ENCODE measurements around the gene NCR3LG1. TPM values are rescaled to one million over a fixed set of nuclear protein-coding genes. Genes with fewer than 3 reads are reported as not detected.

NCR3LG1 gene
- total RNA-seq, 1 experiment from 2014 or later = 2.0 TPM

- ChIA-PET CTCF (interaction anchor here (0.8 to 1.9 kb wide), 10 partner anchors 13 to 130 kb away, joined by 3 to 6 read pairs (median 4); partner anchors contain the start of gene KCNJ11), POLR2A (no interaction called here)
- no peak overlapping the region for H3K4me3 Mint-ChIP-seq
- no peak for ATAC-seq
- TF ChIP-seq, protein P1, sequence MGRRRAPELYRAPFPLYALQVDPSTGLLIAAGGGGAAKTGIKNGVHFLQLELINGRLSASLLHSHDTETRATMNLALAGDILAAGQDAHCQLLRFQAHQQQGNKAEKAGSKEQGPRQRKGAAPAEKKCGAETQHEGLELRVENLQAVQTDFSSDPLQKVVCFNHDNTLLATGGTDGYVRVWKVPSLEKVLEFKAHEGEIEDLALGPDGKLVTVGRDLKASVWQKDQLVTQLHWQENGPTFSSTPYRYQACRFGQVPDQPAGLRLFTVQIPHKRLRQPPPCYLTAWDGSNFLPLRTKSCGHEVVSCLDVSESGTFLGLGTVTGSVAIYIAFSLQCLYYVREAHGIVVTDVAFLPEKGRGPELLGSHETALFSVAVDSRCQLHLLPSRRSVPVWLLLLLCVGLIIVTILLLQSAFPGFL (CRISPR knock-in tag; IDR thresholded peaks at IDR 0.05; ENCODE audit: borderline replicate concordance) = no peak
- TF ChIP-seq ESRRA (CRISPR knock-in tag; IDR thresholded peaks at IDR 0.05; ENCODE audit: borderline replicate concordance) (no peak), NR2C2 (CRISPR knock-in tag; IDR thresholded peaks at IDR 0.05) (no peak), CBFB (CRISPR knock-in tag; IDR thresholded peaks at IDR 0.05; ENCODE audit: low read depth) (no peak), TEAD1 (CRISPR knock-in tag; IDR thresholded peaks at IDR 0.05) (no peak)
- H3K27ac Mint-ChIP-seq = no peak overlapping the region
- no peaks in the 10 kb centered on the region for H3K9me3 Mint-ChIP-seq
- DNase-seq (ENCODE audit: low spot score) = no peak
- H3K4me1 Mint-ChIP-seq = peaks cover 19% of the 10 kb centered on the region
- H3K36me3 Mint-ChIP-seq = no peaks in the 10 kb centered on the region
- no peaks in the 10 kb centered on the region; the same call in 1 of the 2 replicates for H3K27me3 Mint-ChIP-seq (ENCODE audit: low read depth)
These were observed 67.0 kb downstream of the NCR3LG1 start for GRCh38 chr11:17418444-17419081.

DNA sequence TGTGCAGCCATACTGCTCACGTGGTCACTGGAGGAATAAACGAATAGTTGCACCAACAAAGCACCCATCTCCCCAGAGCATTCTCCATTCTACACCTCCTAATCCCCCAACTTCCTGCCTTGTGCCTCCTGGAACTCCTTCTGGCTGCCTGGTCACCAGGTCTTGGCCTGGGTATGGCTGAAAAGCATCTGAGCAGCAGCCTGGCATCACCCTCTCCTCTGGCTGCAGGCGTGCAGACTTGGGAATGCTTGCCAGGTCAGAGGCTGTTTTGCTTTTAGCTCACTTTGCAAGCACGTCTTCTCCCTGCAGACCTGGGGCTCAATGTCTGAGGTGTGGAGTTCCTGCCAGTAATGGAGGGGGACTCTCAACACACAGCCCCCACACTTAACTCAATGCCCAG, 70.2 kb downstream of the NCR3LG1 start:
- POLR2A ChIA-PET = no interaction called here
- Mint-ChIP-seq H3K4me3 (no peak overlapping the region), H3K9me3 (no peaks in the 10 kb centered on the region), H3K4me1 (peaks cover 19% of the 10 kb centered on the region), H3K27ac (no peak overlapping the region), H3K27me3 (ENCODE audit: low read depth) (no peaks in the 10 kb centered on the region; the same call in 1 of the 2 replicates), H3K36me3 (no peaks in the 10 kb centered on the region)
- ATAC-seq = no peak; the same call in 1 of the 2 replicates
- DNase-seq (ENCODE audit: low spot score) = no peak
- CTCF ChIA-PET = interaction anchor here (0.7 to 2.4 kb wide), 8 partner anchors 9 to 106 kb away, joined by 3 to 11 read pairs (median 4); no protein-coding TSS in a partner anchor
- no peak for TF ChIP-seq CBFB (CRISPR knock-in tag; IDR thresholded peaks at IDR 0.05; ENCODE audit: low read depth)
- TF ChIP-seq ETV6 (CRISPR knock-in tag; IDR thresholded peaks at IDR 0.05) = no peak
- no peak for TF ChIP-seq ZNF416 (CRISPR knock-in tag; IDR thresholded peaks at IDR 0.05)
- no peak for TF ChIP-seq MXD4 (CRISPR knock-in tag; IDR thresholded peaks at IDR 0.05; ENCODE audit: borderline replicate concordance)
- no peak for TF ChIP-seq SMAD3 (CRISPR knock-in tag; IDR thresholded peaks at IDR 0.05; ENCODE audit: borderline replicate concordance)
- TF ChIP-seq, protein P2, sequence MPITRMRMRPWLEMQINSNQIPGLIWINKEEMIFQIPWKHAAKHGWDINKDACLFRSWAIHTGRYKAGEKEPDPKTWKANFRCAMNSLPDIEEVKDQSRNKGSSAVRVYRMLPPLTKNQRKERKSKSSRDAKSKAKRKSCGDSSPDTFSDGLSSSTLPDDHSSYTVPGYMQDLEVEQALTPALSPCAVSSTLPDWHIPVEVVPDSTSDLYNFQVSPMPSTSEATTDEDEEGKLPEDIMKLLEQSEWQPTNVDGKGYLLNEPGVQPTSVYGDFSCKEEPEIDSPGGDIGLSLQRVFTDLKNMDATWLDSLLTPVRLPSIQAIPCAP (CRISPR knock-in tag; IDR thresholded peaks at IDR 0.05) = no peak
- TF ChIP-seq, protein P1 (CRISPR knock-in tag; IDR thresholded peaks at IDR 0.05; ENCODE audit: borderline replicate concordance) = no peak
- TF ChIP-seq, protein P3, sequence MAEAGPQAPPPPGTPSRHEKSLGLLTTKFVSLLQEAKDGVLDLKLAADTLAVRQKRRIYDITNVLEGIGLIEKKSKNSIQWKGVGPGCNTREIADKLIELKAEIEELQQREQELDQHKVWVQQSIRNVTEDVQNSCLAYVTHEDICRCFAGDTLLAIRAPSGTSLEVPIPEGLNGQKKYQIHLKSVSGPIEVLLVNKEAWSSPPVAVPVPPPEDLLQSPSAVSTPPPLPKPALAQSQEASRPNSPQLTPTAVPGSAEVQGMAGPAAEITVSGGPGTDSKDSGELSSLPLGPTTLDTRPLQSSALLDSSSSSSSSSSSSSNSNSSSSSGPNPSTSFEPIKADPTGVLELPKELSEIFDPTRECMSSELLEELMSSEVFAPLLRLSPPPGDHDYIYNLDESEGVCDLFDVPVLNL (CRISPR knock-in tag; IDR thresholded peaks at IDR 0.05; ENCODE audit: borderline replicate concordance, low read depth) = no peak
- no peak for TF ChIP-seq PRRX2 (CRISPR knock-in tag; IDR thresholded peaks at IDR 0.05)

DNA sequence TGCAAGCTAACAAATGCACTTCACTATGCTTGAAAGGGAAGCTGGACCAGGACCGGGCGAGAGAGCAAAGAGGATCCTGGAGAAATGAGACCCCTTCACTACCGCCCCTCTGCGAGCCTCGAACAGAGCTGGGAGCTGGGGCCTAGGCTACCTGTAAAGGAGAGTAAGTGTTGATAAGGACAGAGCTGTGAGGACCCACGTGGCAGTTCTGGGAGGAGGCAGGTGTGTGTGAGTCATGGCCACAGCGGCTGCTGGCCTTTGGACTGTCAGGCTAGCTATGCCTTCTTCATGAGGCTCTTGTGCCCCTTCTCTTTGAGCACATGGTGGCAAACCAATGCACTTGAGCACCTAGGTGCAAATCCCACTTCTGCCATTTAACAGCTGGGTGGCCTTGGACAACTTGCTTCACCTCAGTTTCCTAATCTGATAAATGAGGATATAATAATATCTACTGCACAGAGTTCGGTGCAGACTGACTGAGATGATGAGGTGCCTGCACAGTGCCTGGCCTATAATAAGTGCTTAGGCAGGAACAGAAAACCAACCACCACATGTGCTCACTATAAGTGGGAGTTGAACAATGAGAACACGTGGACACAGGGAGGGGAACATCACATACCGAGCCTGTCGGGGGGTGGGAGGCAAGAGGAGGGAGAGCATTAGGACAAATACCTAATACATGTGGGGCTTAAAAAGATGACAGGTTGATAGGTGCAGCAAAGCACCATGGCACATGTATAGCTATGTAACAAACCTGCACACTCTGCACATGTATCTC, 72.1 kb downstream of the NCR3LG1 start:
- H3K9me3 Mint-ChIP-seq = no peaks in the 10 kb centered on the region
- ChIA-PET CTCF (interaction anchor here (1.0 to 1.1 kb wide), 2 partner anchors 96 to 105 kb away, joined by 3 read pairs; no protein-coding TSS in a partner anchor), POLR2A (no interaction called here)
- peaks cover 19% of the 10 kb centered on the region for H3K4me1 Mint-ChIP-seq
- ATAC-seq (no peak), DNase-seq (ENCODE audit: low spot score) (no peak)
- H3K4me3 Mint-ChIP-seq = no peak overlapping the region
- H3K27me3 Mint-ChIP-seq (ENCODE audit: low read depth) = no peaks in the 10 kb centered on the region; the same call in 1 of the 2 replicates
- no peak overlapping the region for H3K27ac Mint-ChIP-seq
- H3K36me3 Mint-ChIP-seq = no peaks in the 10 kb centered on the region
- TF ChIP-seq ELF4 (CRISPR knock-in tag; IDR thresholded peaks at IDR 0.05; ENCODE audit: low read depth) (no peak), AFF4 (CRISPR knock-in tag; IDR thresholded peaks at IDR 0.05; ENCODE audit: borderline replicate concordance) (no peak), ESRRA (CRISPR knock-in tag; IDR thresholded peaks at IDR 0.05; ENCODE audit: borderline replicate concordance) (no peak), FOXK1 (CRISPR knock-in tag; IDR thresholded peaks at IDR 0.05) (no peak), JAZF1 (CRISPR knock-in tag; IDR thresholded peaks at IDR 0.05) (no peak), GABPB1 (CRISPR knock-in tag; IDR thresholded peaks at IDR 0.05) (no peak)
- TF ChIP-seq, protein P4, sequence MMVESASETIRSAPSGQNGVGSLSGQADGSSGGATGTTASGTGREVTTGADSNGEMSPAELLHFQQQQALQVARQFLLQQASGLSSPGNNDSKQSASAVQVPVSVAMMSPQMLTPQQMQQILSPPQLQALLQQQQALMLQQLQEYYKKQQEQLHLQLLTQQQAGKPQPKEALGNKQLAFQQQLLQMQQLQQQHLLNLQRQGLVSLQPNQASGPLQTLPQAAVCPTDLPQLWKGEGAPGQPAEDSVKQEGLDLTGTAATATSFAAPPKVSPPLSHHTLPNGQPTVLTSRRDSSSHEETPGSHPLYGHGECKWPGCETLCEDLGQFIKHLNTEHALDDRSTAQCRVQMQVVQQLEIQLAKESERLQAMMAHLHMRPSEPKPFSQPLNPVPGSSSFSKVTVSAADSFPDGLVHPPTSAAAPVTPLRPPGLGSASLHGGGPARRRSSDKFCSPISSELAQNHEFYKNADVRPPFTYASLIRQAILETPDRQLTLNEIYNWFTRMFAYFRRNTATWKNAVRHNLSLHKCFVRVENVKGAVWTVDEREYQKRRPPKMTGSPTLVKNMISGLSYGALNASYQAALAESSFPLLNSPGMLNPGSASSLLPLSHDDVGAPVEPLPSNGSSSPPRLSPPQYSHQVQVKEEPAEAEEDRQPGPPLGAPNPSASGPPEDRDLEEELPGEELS (CRISPR knock-in tag; IDR thresholded peaks at IDR 0.05) = no peak
